Measurements from ENCODE around the gene MRPL11.

GRCh38 chr11:66417000-66417399 is 21.6 kb downstream of the MRPL11 start:
- no peak for TF ChIP-seq CTCF (conservative IDR thresholded peaks at IDR 0.05; ENCODE audit: low read depth, low read length)
- TF ChIP-seq EZH2 (IDR thresholded peaks at IDR 0.05; ENCODE audit: borderline replicate concordance, low read depth, low read length, poor library complexity, severe bottlenecking) = no peak
